MM.1S (cell line): Measurements from ENCODE around the gene RNF220.

Experiments used
- CTCF ChIP-seq: fragments of 300-600 bp; sonication (generic); IDR thresholded peaks from 2 replicates; pipeline ENCODE4 v1.5.1; 2016; ENCODE audit warnings: antibody characterized with exemption, low read length, mixed read lengths
- EZH2 ChIP-seq: fragments of 300-600 bp; sonication (generic); optimal IDR thresholded peaks from 2 replicates; pipeline ENCODE3; 2017; ENCODE audit warnings: low read depth, mild to moderate bottlenecking, antibody characterized with exemption, low read length, mixed read lengths
- EZH2phosphoT487 ChIP-seq: fragments of 300-600 bp; sonication (generic); IDR thresholded peaks from 2 replicates; pipeline ENCODE4 v1.6.1; 2018; ENCODE audit warnings: antibody characterized with exemption, low read length

- TF ChIP-seq CTCF (no peak), EZH2phosphoT487 (no peak), EZH2 (no peak)
Measured at GRCh38 chr1:44616284-44616990, 211.4 kb downstream of the RNF220 start.
